Esophagus squamous epithelium (tissue), 5 donors: ENCODE measurements around the gene ITGA7. TPM values are rescaled to one million over a fixed set of nuclear protein-coding genes. Genes with fewer than 3 reads are reported as not detected.

ENCODE experiments used
- DNase-seq: peaks from one replicate; lab custom pipeline; 2025; lab: John Stamatoyannopoulos, UW
- H3K27ac ChIP-seq, 4 donors: fragments of 200-600 bp; sonication (generic); one replicate each; pipeline ENCODE4 v1.5.1; 2016 to 2019; ENCODE audit warnings: mild to moderate bottlenecking in 1 of 4
- H3K27me3 ChIP-seq, 4 donors: fragments of 200-600 bp; sonication (generic); 1 replicate in 3 of 4; 2 replicates in 1 of 4; pipeline versions ENCODE4 v1.5.1 to v1.6.0; 2017 to 2021; ENCODE audit warnings: antibody characterized with exemption in 1 of 4
- H3K36me3 ChIP-seq, 3 donors: fragments of 200-600 bp; sonication (generic); one replicate each; pipeline ENCODE4 v1.5.1; 2016 to 2019
- H3K4me1 ChIP-seq, 3 donors: fragments of 200-600 bp; sonication (generic); one replicate each; pipeline ENCODE4 v1.5.1; 2017 to 2019
- H3K4me3 ChIP-seq, 4 donors: fragments of 200-600 bp; sonication (generic); 1 replicate in 3 of 4; 2 replicates in 1 of 4; pipeline ENCODE4 v1.5.1; 2016 to 2019; ENCODE audit warnings: mild to moderate bottlenecking in 2 of 4, moderate library complexity in 1 of 4
- H3K9me3 ChIP-seq, 3 donors: fragments of 200-600 bp; sonication (generic); one replicate each; pipeline ENCODE4 v1.5.1; 2016 to 2019
- POLR2A ChIP-seq, 4 donors: fragments of 450-650 bp; IDR thresholded peaks; one replicate each; pipeline ENCODE4 v1.6.1; 2017; ENCODE audit warnings: antibody characterized with exemption in 4 of 4, mild to moderate bottlenecking in 4 of 4, moderate library complexity in 3 of 4
- WGBS, 2 donors: methylation state at CpG; one replicate each; pipeline ENCODE4 v1.1.5; 2018; 5-methylcytosine and 5-hydroxymethylcytosine counted together
- intact Hi-C: fragments of 100-400 bp; cut with DNase I; formaldehyde crosslinking; loops from one replicate; pipeline ENCODE4 v1.15.0; 2022
- total RNA-seq, 4 donors: library from RNA; depleted of rRNA; stranded (reverse); fragments of >200 nt; gene quantifications; one replicate each; pipeline ENCODE4 v1.1.0, GENCODE V29; 2016
- TF ChIP-seq, protein P1 (sequence below), 6 experiments: fragments of 450-650 bp in 4 of 6; fragments of 200-600 bp in 2 of 6; sonication (generic) in 2 of 6; IDR thresholded peaks; one replicate each; pipeline ENCODE4 v1.5.1; 2016 to 2019; ENCODE audit warnings: antibody characterized with exemption in 6 of 6, mild to moderate bottlenecking in 4 of 6, moderate library complexity in 4 of 6
- donor health status: DM: yes; HTN: yes; CAD: no.

The ITGA7 gene, protein sequence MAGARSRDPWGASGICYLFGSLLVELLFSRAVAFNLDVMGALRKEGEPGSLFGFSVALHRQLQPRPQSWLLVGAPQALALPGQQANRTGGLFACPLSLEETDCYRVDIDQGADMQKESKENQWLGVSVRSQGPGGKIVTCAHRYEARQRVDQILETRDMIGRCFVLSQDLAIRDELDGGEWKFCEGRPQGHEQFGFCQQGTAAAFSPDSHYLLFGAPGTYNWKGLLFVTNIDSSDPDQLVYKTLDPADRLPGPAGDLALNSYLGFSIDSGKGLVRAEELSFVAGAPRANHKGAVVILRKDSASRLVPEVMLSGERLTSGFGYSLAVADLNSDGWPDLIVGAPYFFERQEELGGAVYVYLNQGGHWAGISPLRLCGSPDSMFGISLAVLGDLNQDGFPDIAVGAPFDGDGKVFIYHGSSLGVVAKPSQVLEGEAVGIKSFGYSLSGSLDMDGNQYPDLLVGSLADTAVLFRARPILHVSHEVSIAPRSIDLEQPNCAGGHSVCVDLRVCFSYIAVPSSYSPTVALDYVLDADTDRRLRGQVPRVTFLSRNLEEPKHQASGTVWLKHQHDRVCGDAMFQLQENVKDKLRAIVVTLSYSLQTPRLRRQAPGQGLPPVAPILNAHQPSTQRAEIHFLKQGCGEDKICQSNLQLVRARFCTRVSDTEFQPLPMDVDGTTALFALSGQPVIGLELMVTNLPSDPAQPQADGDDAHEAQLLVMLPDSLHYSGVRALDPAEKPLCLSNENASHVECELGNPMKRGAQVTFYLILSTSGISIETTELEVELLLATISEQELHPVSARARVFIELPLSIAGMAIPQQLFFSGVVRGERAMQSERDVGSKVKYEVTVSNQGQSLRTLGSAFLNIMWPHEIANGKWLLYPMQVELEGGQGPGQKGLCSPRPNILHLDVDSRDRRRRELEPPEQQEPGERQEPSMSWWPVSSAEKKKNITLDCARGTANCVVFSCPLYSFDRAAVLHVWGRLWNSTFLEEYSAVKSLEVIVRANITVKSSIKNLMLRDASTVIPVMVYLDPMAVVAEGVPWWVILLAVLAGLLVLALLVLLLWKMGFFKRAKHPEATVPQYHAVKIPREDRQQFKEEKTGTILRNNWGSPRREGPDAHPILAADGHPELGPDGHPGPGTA
- total RNA-seq: 10 to 100 TPM in 2 of 4 donors, 1 to 10 TPM in 2; 1.1 to 26.3 (median 10.5) TPM

DNA sequence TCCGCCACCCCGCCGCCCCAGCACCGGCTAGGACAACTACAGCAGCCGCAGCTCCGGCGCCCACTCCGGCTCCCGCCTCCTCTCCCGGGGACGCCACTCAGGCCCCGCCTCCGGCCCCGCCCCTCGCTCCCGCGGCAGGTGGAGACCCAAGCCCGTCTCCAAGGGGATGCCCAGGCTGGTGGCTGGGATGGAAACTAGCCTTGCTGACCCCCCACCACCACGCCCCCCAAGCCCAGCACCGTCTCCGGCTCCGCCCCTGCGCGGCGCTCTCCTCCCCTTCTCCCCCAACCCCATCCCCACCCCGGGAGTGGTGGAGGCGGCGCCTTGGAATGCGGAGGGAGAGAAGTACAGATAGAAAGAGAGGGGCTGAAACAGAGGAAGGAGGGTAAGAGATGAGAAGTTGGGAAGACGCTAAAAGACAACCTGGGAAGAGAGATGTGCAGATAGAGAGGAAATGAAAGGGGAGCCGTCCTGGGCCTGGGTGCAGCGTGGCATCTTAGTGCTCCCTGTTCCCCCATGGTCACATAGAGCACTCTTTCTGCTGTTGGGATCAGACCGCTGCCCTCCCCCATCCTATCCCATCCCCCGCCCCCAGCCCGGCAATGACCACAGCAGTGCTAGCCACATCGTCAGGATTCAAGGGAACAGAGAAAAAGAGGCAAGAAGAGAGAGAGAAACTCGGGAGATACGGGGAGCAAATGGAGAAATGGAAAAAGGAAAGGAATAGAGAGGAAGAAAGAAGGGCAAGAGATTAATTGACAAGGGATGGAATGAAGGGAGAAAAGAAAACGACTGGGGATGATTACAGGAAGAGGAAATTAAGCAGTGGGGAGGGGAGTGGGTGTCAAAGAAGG lies at the start of gene ITGA7:
Gene ITGA7, minus strand, starts transcription at position 64 of the 854 bp plus-strand sequence. CDS start 222 bp downstream, outside the sequence.
- H3K4me3 ChIP-seq: peak within 1 kb of the TSS; percentile 33 to 65 (median 58)
- intact Hi-C loops: no loop called here
- DNase-seq: no peak
- peak within 1 kb of the TSS; percentile 50 to 88 (median 84) for H3K27ac ChIP-seq
- TF ChIP-seq, protein P1, sequence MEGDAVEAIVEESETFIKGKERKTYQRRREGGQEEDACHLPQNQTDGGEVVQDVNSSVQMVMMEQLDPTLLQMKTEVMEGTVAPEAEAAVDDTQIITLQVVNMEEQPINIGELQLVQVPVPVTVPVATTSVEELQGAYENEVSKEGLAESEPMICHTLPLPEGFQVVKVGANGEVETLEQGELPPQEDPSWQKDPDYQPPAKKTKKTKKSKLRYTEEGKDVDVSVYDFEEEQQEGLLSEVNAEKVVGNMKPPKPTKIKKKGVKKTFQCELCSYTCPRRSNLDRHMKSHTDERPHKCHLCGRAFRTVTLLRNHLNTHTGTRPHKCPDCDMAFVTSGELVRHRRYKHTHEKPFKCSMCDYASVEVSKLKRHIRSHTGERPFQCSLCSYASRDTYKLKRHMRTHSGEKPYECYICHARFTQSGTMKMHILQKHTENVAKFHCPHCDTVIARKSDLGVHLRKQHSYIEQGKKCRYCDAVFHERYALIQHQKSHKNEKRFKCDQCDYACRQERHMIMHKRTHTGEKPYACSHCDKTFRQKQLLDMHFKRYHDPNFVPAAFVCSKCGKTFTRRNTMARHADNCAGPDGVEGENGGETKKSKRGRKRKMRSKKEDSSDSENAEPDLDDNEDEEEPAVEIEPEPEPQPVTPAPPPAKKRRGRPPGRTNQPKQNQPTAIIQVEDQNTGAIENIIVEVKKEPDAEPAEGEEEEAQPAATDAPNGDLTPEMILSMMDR (IDR thresholded peaks at IDR 0.05): no peak
- TF ChIP-seq POLR2A (IDR thresholded peaks at IDR 0.05): no peak
- 0 to 7% methylated on average over 7 of the region's 39 CpGs for WGBS, 2 donors
- H3K9me3 ChIP-seq: no peaks in the 10 kb centered on the region
- peaks cover 0 to 38% (median 1%) of the 10 kb centered on the region in 4 donors for H3K27me3 ChIP-seq
- H3K4me1 ChIP-seq: peaks cover 12 to 49% (median 18%) of the 10 kb centered on the region in 3 donors
- no peaks in the 10 kb centered on the region for H3K36me3 ChIP-seq

GRCh38 chr12:55755246-55755645 lies 47.5 kb upstream of the ITGA7 start:
- no peaks in the 10 kb centered on the region for H3K27me3 ChIP-seq
- no peak for DNase-seq
- H3K36me3 ChIP-seq: peaks cover 31 to 99% (median 32%) of the 10 kb centered on the region in 3 donors
- H3K9me3 ChIP-seq: no peaks in the 10 kb centered on the region
- H3K4me3 ChIP-seq: no peak overlapping the region
- WGBS, 2 donors: 69 to 70% methylated on average over 2 of the region's 2 CpGs
- no peak for TF ChIP-seq POLR2A (IDR thresholded peaks at IDR 0.05)
- TF ChIP-seq, protein P1 (IDR thresholded peaks at IDR 0.05): no peak
- H3K27ac ChIP-seq: no peak overlapping the region
- no peaks in the 10 kb centered on the region for H3K4me1 ChIP-seq
- intact Hi-C loops: no loop called here

DNA sequence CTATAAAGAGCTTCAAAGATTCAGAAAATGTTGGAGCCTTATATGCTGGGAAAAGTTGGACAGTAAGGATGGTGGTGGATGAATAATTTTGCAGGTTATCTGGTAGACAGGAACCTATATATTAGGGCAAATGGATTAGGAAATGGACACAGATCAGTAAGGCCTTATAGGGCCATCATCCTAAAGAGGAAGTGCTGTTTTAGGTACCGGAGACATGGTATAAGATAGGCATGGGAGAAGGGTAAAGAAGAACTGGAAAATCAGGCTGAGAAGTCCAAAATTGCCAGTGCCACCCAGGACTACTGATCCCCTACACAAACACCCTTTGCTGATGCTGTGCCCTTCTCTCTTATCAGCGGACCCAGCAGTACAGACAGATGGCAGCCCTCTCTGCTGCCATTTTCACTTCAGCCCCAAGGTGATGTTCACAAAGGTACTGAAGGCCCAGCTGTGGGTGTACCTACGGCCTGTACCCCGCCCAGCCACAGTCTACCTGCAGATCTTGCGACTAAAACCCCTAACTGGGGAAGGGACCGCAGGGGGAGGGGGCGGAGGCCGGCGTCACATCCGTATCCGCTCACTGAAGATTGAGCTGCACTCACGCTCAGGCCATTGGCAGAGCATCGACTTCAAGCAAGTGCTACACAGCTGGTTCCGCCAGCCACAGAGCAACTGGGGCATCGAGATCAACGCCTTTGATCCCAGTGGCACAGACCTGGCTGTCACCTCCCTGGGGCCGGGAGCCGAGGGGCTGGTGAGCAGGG lies 40.7 kb upstream of the ITGA7 start:
- Histone ChIP-seq H3K4me3 (no peak overlapping the region), H3K9me3 (no peaks in the 10 kb centered on the region), H3K27me3 (peaks cover 0 to 14% (median 0%) of the 10 kb centered on the region in 4 donors), H3K4me1 (peaks cover 6 to 26% (median 18%) of the 10 kb centered on the region in 3 donors), H3K27ac (no peak overlapping the region), H3K36me3 (peaks cover 12 to 48% (median 14%) of the 10 kb centered on the region in 3 donors)
- DNase-seq: no peak
- 86 to 96% methylated on average over 11 of the region's 18 CpGs for WGBS, 2 donors
- TF ChIP-seq, protein P1 (IDR thresholded peaks at IDR 0.05): no peak
- TF ChIP-seq POLR2A (IDR thresholded peaks at IDR 0.05): no peak
- intact Hi-C loops: no loop called here

DNA sequence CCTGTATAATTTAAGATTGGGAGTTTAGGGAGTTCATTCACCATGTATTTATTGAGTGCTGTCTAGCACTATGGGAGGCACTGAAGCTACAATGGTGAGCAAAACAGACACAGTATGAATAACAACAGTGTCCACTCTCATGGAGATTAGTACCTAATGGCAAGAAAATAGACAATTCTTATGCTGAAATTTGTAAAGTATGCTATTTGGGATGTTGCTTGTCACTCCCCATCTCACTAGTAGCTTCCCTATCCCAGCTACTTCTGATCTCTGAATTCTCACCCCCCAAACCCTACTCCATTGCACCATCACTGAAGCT lies 39.2 kb upstream of the ITGA7 start:
- intact Hi-C loops: no loop called here
- TF ChIP-seq, protein P1 (IDR thresholded peaks at IDR 0.05): no peak
- no peak for TF ChIP-seq POLR2A (IDR thresholded peaks at IDR 0.05)
- Histone ChIP-seq H3K4me3 (no peak overlapping the region), H3K27ac (no peak overlapping the region), H3K36me3 (peaks cover 1 to 32% (median 4%) of the 10 kb centered on the region in 3 donors), H3K27me3 (peaks cover 0 to 16% (median 0%) of the 10 kb centered on the region in 4 donors), H3K4me1 (peaks cover 13 to 37% (median 20%) of the 10 kb centered on the region in 3 donors), H3K9me3 (no peaks in the 10 kb centered on the region)
- DNase-seq: no peak
